Measurements from ENCODE around the gene OR2A14.
"Not testable (repeated sequence)": the region's sequence is repeated elsewhere in the genome, so short reads cannot be mapped to it uniquely, and the experiment has no call there.

Gene OR2A14

GRCh38 chr7:144164784-144165183, 41.8 kb downstream of the OR2A14 start:
- DNase-seq, result no peak

DNA sequence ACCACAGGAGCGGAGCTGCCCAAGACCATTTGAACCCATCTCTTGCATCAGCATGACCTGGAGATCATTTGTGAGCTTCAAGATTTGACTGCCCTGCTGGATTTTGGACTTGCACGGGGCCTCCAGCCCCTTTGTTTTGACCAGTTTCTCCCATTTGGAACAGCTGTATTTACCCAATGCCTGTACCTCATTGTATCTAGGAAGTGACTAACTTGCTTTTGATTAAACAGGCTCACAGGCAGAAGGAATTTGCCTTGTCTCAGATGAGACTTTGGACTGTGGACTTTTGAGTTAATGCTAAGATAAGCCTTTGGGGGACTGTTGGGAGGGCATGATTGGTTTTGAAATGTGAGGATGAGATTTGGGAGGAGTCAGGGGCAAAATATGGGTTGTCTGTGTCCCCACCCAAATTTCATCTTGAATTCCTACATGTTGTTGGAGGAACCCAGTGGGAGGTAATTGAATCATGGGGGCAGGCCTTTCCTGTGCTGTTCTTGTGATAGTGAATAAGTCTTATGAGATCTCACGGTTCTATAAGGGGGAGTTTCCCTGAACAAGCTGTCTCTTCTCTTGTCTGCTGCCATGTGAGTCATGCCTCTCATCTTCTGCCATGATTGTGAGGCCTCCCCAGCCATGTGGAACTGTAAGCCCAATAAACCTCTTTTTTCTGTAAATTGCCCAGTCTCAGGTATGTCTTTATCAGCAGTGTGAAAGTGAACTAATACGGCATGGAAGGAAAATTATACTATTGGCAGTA, 48.8 kb downstream of the OR2A14 start:
- DNase-seq, result not testable (repeated sequence)

DNA sequence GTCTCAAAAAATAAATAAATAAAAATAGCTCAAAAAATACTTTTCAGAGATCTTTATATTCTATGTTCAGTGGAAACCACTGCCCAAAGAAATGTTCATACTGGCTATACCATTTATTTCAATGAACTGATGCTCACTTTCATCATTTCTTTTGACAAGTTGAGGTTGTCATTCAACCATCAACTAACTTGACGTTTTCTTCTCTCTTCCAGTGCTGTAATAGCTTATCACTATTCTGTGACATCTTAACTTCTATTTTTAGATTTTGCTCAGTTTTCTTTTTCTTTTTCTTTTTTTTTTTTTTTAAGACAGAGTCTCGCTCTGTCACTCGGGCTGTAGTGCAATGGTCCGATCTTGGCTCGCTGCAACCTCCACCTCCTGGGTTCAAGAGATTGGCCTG, 51.6 kb downstream of the OR2A14 start:
- no peak for DNase-seq

GRCh38 chr7:144178380-144179164, 55.6 kb downstream of the OR2A14 start:
- DNase-seq, result not testable (repeated sequence)

- DNase-seq, result not testable (repeated sequence)
Observed at GRCh38 chr7:144179165-144179479, 56.1 kb downstream of the OR2A14 start.
